ENCODE results near the gene NTN1. TPM values are rescaled to one million over a fixed set of nuclear protein-coding genes. Genes with fewer than 3 reads are reported as not detected.

NTN1 gene
- total RNA-seq, 1 experiment from 2014 or later = 4.2 TPM

DNA sequence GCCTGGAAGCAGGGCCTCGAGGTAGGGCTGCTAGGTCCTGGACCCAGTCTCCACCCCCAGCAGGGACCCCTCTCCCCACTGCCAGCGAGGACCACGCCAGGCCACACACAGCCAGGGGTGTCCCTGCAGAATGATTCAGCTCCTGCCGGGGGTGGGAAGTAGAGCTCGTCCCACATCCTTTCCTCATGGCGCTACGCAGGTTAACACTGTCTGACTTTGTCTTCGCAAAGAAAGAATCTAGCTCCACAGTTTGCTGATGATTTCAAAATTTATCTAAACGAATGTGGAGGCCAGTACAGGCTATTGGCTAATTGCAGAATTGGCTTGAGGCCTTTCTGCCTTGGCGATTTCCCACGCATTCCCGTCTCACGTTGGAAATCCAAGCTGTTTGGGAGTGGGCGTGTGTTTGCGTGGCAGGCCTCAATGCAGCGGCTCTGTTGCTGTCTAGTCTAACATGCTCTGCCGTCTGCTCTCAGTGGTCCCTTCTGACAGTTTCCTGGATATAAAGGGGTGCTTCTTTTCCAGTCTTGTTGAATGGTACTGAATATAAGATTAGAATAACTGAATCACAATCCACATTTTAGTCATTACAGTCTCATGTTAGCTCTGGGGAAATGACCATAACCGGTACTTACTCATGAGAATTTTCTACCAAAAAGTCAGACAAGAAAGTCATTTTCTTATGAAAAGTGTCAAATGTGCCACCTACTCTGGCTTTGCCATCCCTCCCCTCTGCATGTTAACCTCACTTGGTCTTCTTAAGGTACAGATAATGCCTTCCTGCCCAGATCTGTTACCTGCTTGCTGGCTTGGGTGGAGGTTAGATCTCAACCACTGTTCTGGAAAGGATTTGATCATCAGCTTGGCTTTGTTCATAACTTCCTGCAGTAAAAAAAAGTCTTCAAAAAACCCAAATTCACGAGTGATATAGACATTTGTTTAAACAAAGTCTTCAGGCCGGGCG lies 252.4 kb downstream of the NTN1 start:
- BruUV-seq (replicated peaks) = no TSS peak

DNA sequence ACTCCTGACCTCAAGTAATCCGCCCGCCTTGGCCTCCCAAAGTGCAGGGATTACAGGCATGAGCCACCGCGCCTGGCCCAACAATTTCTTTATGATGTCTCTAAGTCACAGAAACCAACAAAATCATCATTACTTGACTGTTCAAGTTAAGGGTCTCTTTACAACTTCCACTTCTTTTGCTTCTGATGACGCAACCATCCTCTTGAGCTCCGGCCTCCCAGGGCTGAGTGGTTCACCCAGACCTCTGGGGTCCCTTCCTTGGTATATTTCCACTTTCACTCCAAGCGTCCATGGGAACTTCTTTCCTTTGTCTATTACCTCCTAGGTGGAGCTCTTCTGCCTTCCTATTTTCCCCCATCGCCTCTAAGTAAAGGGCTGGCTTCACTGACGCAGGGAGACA lies 253.7 kb downstream of the NTN1 start:
- H4K20me1 ChIP-seq (ENCODE audit: insufficient read depth) = no peaks in the 10 kb centered on the region
- H3K4me2 ChIP-seq (ENCODE audit: low read length) = no peak overlapping the region
- H3K9ac ChIP-seq (ENCODE audit: low read length) = no peak overlapping the region
- H3K9me2 ChIP-seq (ENCODE audit: insufficient read depth) = no peaks in the 10 kb centered on the region
- CTCF ChIA-PET = interaction anchor here (0.7 kb wide), 1 partner anchor 354 kb away, joined by 3 read pairs; no protein-coding TSS in a partner anchor
- DNase-seq (ENCODE audit: low read depth, low spot score) (no peak), ATAC-seq (no peak)
- intact Hi-C loops (cut with micrococcal nuclease) = no loop called here
- H3K27me3 ChIP-seq (ENCODE audit: insufficient read depth, low read length) = no peaks in the 10 kb centered on the region
- BruUV-seq (replicated peaks) = no TSS peak
- no peaks in the 10 kb centered on the region for H3K4me1 ChIP-seq (ENCODE audit: control insufficient read depth in 1 of 2, insufficient read depth in 2 of 2, low read length in 2 of 2)
- no peak overlapping the region for H3K27ac ChIP-seq (ENCODE audit: low read depth, low read length)
- RAD21 ChIA-PET (ENCODE audit: low non-redundant PET in 1 of 2, low total read pairs in 2 of 2, uncharacterized antibody in 2 of 2, unreplicated experiment in 2 of 2) = no interaction called here
- no peaks in the 10 kb centered on the region for H3K9me3 ChIP-seq (ENCODE audit: control insufficient read depth in 1 of 2, insufficient read depth in 1 of 2, low read depth in 1 of 2, low read length in 2 of 2)
- H3K79me2 ChIP-seq (ENCODE audit: insufficient read depth, low read length) = no peaks in the 10 kb centered on the region
- H3K36me3 ChIP-seq (ENCODE audit: control insufficient read depth in 1 of 2, insufficient read depth in 2 of 2, low read length in 2 of 2) = no peaks in the 10 kb centered on the region
- no peak overlapping the region for H3K4me3 ChIP-seq (replicated peaks in 1 of 2; ENCODE audit: low read depth in 1 of 2, low read length in 2 of 2)
- H2AFZ ChIP-seq (ENCODE audit: low read depth, low read length, poor library complexity, severe bottlenecking) = no peak overlapping the region
- POLR2A ChIA-PET = interaction anchor here (0.7 kb wide), 1 partner anchor 22 kb away, joined by 7 read pairs; no protein-coding TSS in a partner anchor
- TF ChIP-seq SIN3A (IDR thresholded peaks at IDR 0.05; ENCODE audit: low read depth) (no peak), YY1 (IDR thresholded peaks at IDR 0.05; ENCODE audit: extremely low read depth, insufficient replicate concordance, low read depth, low read length) (no peak), EZH2 (IDR thresholded peaks at IDR 0.05) (no peak), CEBPB (IDR thresholded peaks at IDR 0.05; ENCODE audit: low read depth) (no peak), JUND (IDR thresholded peaks at IDR 0.05) (no peak), ELF1 (IDR thresholded peaks at IDR 0.05; ENCODE audit: borderline replicate concordance, low read depth) (no peak), POLR2A (IDR thresholded peaks at IDR 0.05; ENCODE audit: borderline replicate concordance, extremely low read depth, insufficient read depth, insufficient read length) (no peak), SP1 (IDR thresholded peaks at IDR 0.05; ENCODE audit: low read depth) (no peak), RAD21 (IDR thresholded peaks at IDR 0.05; ENCODE audit: low read depth) (no peak), FOSL1 (IDR thresholded peaks at IDR 0.05; ENCODE audit: low read depth) (no peak), SRF (IDR thresholded peaks at IDR 0.05; ENCODE audit: low read depth) (no peak), POLR2AphosphoS5 (IDR thresholded peaks at IDR 0.05; ENCODE audit: low read depth, low read length) (no peak), ZNF274 (IDR thresholded peaks at IDR 0.05; ENCODE audit: low read depth, low read length) (no peak)
- TF ChIP-seq, protein P1, sequence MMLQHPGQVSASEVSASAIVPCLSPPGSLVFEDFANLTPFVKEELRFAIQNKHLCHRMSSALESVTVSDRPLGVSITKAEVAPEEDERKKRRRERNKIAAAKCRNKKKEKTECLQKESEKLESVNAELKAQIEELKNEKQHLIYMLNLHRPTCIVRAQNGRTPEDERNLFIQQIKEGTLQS (IDR thresholded peaks at IDR 0.05) = no peak
- TF ChIP-seq, protein P2, sequence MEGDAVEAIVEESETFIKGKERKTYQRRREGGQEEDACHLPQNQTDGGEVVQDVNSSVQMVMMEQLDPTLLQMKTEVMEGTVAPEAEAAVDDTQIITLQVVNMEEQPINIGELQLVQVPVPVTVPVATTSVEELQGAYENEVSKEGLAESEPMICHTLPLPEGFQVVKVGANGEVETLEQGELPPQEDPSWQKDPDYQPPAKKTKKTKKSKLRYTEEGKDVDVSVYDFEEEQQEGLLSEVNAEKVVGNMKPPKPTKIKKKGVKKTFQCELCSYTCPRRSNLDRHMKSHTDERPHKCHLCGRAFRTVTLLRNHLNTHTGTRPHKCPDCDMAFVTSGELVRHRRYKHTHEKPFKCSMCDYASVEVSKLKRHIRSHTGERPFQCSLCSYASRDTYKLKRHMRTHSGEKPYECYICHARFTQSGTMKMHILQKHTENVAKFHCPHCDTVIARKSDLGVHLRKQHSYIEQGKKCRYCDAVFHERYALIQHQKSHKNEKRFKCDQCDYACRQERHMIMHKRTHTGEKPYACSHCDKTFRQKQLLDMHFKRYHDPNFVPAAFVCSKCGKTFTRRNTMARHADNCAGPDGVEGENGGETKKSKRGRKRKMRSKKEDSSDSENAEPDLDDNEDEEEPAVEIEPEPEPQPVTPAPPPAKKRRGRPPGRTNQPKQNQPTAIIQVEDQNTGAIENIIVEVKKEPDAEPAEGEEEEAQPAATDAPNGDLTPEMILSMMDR (IDR thresholded peaks at IDR 0.05 in 2 of 3, conservative IDR thresholded peaks at IDR 0.05 in 1 of 3; ENCODE audit: borderline replicate concordance in 1 of 3, insufficient read depth in 1 of 3, low read depth in 2 of 3, low read length in 2 of 3) = no peak

More for the DNA sequence above, 252.4 kb downstream of the NTN1 start:
- Histone ChIP-seq H4K20me1 (ENCODE audit: insufficient read depth) (no peaks in the 10 kb centered on the region), H3K27me3 (ENCODE audit: insufficient read depth, low read length) (no peaks in the 10 kb centered on the region), H3K27ac (ENCODE audit: low read depth, low read length) (no peak overlapping the region), H3K79me2 (ENCODE audit: insufficient read depth, low read length) (no peaks in the 10 kb centered on the region), H2AFZ (ENCODE audit: low read depth, low read length, poor library complexity, severe bottlenecking) (no peak overlapping the region), H3K9me2 (ENCODE audit: insufficient read depth) (no peaks in the 10 kb centered on the region), H3K36me3 (ENCODE audit: control insufficient read depth in 1 of 2, insufficient read depth in 2 of 2, low read length in 2 of 2) (no peaks in the 10 kb centered on the region), H3K9me3 (ENCODE audit: control insufficient read depth in 1 of 2, insufficient read depth in 1 of 2, low read depth in 1 of 2, low read length in 2 of 2) (no peaks in the 10 kb centered on the region), H3K4me1 (ENCODE audit: control insufficient read depth in 1 of 2, insufficient read depth in 2 of 2, low read length in 2 of 2) (no peaks in the 10 kb centered on the region), H3K9ac (ENCODE audit: low read length) (no peak overlapping the region), H3K4me2 (ENCODE audit: low read length) (no peak overlapping the region), H3K4me3 (replicated peaks in 1 of 2; ENCODE audit: low read depth in 1 of 2, low read length in 2 of 2) (no peak overlapping the region)
- ChIA-PET RAD21 (ENCODE audit: low non-redundant PET in 1 of 2, low total read pairs in 2 of 2, uncharacterized antibody in 2 of 2, unreplicated experiment in 2 of 2) (no interaction called here), POLR2A (no interaction called here), CTCF (no interaction called here)
- no peak for ATAC-seq
- DNase-seq (ENCODE audit: low read depth, low spot score) = no peak
- intact Hi-C loops (cut with micrococcal nuclease) = no loop called here
- TF ChIP-seq TCF7L2 (IDR thresholded peaks at IDR 0.05; ENCODE audit: borderline replicate concordance, extremely low read depth, insufficient read depth, insufficient read length) (no peak), POLR2AphosphoS5 (IDR thresholded peaks at IDR 0.05; ENCODE audit: low read depth, low read length) (no peak), ELF1 (IDR thresholded peaks at IDR 0.05; ENCODE audit: borderline replicate concordance, low read depth) (no peak)

Measured in HCT116 (cell line).